ENCODE data around the gene ARHGEF4. TPM values are rescaled to one million over a fixed set of nuclear protein-coding genes. Genes with fewer than 3 reads are reported as not detected.

The ARHGEF4 gene
- total RNA-seq, 2 donors from 2014 or later, result 2.8 to 6.5 TPM

DNA sequence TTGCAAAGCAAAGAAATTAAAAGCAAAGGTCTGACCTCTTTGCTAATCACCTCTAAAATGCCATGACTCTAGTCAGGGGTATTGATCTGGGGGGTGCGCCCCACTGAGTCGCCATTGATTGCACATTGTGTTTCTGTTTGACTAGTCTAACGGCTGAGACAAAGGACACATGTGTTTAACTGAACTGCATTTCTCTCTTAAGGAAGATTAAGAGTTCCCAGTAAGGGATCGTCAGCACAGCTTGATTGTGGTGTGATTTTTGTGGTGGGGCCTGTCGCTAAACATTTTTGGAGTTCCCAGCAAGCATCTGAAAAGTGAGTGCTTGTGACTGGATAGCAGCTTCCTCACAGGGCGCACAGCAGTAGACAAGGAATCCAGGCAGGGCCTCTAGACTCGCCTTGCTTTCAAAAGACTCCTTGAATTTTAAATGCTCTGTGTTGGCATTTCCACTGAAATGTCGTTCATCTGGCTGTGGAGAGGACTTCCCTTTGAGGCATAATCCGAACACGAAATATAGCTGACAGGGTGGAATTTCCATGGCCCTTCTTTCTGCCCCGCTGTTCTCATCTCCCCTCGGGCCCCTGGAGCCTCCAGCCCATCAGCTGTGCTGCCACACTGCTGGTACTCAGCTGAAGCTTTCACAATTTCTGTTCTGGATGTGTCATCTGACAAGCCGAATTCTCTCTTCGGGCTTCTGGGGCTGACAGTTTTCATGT is 130.2 kb downstream of the ARHGEF4 start:
- ATAC-seq (ENCODE audit: insufficient number of reproducible peaks, low FRiP score, low read depth), result no peak
- TF ChIP-seq, protein P1, sequence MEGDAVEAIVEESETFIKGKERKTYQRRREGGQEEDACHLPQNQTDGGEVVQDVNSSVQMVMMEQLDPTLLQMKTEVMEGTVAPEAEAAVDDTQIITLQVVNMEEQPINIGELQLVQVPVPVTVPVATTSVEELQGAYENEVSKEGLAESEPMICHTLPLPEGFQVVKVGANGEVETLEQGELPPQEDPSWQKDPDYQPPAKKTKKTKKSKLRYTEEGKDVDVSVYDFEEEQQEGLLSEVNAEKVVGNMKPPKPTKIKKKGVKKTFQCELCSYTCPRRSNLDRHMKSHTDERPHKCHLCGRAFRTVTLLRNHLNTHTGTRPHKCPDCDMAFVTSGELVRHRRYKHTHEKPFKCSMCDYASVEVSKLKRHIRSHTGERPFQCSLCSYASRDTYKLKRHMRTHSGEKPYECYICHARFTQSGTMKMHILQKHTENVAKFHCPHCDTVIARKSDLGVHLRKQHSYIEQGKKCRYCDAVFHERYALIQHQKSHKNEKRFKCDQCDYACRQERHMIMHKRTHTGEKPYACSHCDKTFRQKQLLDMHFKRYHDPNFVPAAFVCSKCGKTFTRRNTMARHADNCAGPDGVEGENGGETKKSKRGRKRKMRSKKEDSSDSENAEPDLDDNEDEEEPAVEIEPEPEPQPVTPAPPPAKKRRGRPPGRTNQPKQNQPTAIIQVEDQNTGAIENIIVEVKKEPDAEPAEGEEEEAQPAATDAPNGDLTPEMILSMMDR (IDR thresholded peaks at IDR 0.05), result no peak
- Histone ChIP-seq H3K9me3 (no peaks in the 10 kb centered on the region), H3K27me3 (replicated peaks; ENCODE audit: insufficient read depth) (no peaks in the 10 kb centered on the region), H3K4me3 (no peak overlapping the region), H3K27ac (no peak overlapping the region), H3K36me3 (no peaks in the 10 kb centered on the region), H3K4me1 (ENCODE audit: control insufficient read depth in 1 of 2, low read depth in 2 of 2) (peaks cover 0 to 6% of the 10 kb centered on the region in 2 donors)
- no peak for DNase-seq (ENCODE audit: low spot score)

DNA sequence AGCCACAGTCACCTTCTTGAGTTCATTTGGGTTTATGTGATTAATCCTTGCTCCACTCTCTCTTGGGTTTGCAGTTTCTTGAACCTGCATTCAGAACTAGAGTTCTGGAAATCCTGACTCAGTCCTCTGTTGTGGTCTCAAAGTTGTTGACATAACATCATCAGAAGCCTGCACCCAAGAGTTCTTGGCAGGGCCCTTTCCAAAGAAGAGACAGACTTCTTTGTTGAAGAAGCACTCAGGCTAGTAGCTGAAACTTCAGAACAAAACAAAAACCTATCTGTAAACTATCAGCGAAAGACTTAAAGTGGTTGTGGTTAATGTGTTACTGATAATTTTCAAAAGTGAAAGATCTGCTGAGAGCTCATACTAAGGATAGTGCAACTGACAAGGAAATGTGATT is 135.7 kb downstream of the ARHGEF4 start:
- H3K27me3 ChIP-seq (replicated peaks; ENCODE audit: insufficient read depth), result no peaks in the 10 kb centered on the region

DNA sequence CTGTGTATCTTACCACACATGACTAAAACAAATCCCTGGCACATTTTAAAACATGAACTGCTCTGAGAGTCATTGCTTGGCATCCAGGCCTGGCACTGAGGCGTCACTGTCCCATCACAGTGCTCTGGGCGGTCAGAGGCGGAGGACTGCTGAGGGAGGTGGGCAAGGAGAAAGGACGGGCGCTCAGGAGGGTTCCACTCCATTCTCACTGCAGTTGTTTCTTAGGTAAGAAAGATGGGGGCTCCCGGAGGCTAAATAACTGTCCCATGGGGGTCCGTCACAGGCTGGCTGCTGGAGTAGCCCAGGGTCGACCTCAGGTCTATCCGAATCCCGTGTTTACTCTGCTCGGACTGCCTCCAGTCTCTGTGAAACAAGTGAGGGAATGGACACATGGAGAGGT is 139.0 kb downstream of the ARHGEF4 start:
- H3K9me3 ChIP-seq, result no peaks in the 10 kb centered on the region
- TF ChIP-seq, protein P1 (IDR thresholded peaks at IDR 0.05), result no peak
- no peaks in the 10 kb centered on the region for H3K36me3 ChIP-seq
- DNase-seq (ENCODE audit: low spot score), result no peak
- H3K4me1 ChIP-seq (ENCODE audit: control insufficient read depth in 1 of 2, low read depth in 2 of 2), result no peaks in the 10 kb centered on the region
- H3K4me3 ChIP-seq, result no peak overlapping the region
- H3K27me3 ChIP-seq (replicated peaks; ENCODE audit: insufficient read depth), result no peaks in the 10 kb centered on the region
- no peak overlapping the region for H3K27ac ChIP-seq
- no peak for ATAC-seq (ENCODE audit: insufficient number of reproducible peaks, low FRiP score, low read depth)

More for the DNA sequence above, 135.7 kb downstream of the ARHGEF4 start:
- Histone ChIP-seq H3K36me3 (no peaks in the 10 kb centered on the region), H3K4me3 (no peak overlapping the region), H3K4me1 (ENCODE audit: control insufficient read depth in 1 of 2, low read depth in 2 of 2) (no peaks in the 10 kb centered on the region), H3K27ac (no peak overlapping the region), H3K9me3 (no peaks in the 10 kb centered on the region)
- TF ChIP-seq, protein P1 (IDR thresholded peaks at IDR 0.05), result no peak
- ATAC-seq (ENCODE audit: insufficient number of reproducible peaks, low FRiP score, low read depth), result no peak
- no peak for DNase-seq (ENCODE audit: low spot score)

DNA sequence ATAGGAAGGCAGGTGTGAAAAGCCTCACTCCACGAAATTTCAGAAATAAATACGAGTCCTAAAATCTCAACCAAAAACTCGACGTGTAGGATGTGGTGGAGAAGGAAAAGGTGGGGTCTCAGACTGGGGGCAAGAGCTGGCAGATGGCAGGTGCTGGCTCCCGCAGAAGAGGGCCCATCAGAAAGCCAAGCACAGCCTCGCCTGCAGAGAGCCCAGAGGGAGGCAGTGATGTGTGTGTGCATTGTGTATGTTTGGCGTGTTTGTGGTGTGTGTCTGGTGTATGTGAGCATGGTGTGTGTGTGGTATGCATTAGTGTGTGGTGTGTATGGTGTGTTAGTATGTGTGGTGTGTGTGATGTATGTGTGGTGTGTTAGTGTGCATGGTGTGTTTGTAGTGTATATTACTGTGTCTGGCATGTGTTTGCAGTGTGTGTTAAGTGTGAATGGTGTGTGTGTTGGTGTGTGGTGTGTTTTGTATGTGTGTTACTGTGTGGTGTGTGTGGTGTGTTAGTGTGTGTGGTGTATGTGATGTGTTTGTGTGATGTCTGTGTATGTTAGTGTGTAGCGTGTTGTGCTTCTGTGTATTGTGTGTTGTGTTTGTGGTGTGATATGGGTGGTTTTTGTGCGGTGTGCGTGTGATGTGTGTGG is 140.0 kb downstream of the ARHGEF4 start:
- Histone ChIP-seq H3K9me3 (no peaks in the 10 kb centered on the region), H3K27me3 (replicated peaks; ENCODE audit: insufficient read depth) (no peaks in the 10 kb centered on the region), H3K4me1 (ENCODE audit: control insufficient read depth in 1 of 2, low read depth in 2 of 2) (no peaks in the 10 kb centered on the region), H3K36me3 (no peaks in the 10 kb centered on the region), H3K4me3 (no peak overlapping the region), H3K27ac (no peak overlapping the region)
- TF ChIP-seq, protein P1 (IDR thresholded peaks at IDR 0.05), result no peak
- ATAC-seq (ENCODE audit: insufficient number of reproducible peaks, low FRiP score, low read depth) (no peak), DNase-seq (ENCODE audit: low spot score) (no peak)

DNA sequence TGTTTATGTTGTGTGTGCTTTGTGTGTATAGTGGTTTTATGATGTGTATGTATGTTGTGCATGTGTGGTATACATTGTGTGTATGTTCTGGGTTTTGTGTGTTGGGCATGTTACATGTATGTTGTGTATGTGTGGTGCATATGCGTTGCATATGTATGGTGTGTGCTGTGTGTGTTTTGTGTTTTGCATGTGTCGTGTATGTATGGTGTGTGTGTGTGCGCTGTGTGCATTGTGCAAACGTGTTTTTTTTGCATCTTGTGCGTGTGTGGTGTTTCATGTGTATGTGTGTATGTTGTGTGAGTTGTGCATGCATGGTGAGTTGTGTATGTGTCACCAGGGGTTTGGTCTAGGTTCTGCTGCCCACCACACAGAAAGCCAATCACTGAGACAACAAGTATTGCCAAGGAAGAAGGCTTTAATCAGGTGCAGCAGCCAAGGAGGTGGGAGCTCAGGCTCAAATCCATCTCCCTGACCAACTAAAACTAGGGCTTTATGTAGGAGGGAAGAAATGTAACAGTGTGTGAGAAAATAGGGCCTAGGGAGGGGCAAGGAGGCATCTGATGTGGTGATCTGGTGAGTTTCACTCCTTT is 140.8 kb downstream of the ARHGEF4 start:
- TF ChIP-seq, protein P1 (IDR thresholded peaks at IDR 0.05), result no peak
- Histone ChIP-seq H3K27ac (no peak overlapping the region), H3K9me3 (no peaks in the 10 kb centered on the region), H3K36me3 (no peaks in the 10 kb centered on the region), H3K4me3 (no peak overlapping the region), H3K4me1 (ENCODE audit: control insufficient read depth in 1 of 2, low read depth in 2 of 2) (no peaks in the 10 kb centered on the region), H3K27me3 (replicated peaks; ENCODE audit: insufficient read depth) (no peaks in the 10 kb centered on the region)
- no peak for DNase-seq (ENCODE audit: low spot score)
- ATAC-seq (ENCODE audit: insufficient number of reproducible peaks, low FRiP score, low read depth), result no peak

Data from thoracic aorta (tissue), 2 donors.